H1 (cell line): ENCODE results near the gene ZNF536. TPM values are rescaled to one million over a fixed set of nuclear protein-coding genes. Genes with fewer than 3 reads are reported as not detected.

Source experiments
- CTCF ChIA-PET: fragments of 300-600 bp; sonication (Branson Sonifier 250); formaldehyde crosslinking; loops from one replicate; lab custom pipeline; 2021; ENCODE audit not compliant: partially characterized antibody; lab: Charles Lee
- POLR2A ChIA-PET: fragments of 300-600 bp; sonication (Branson Sonifier 250); formaldehyde crosslinking; loops from one replicate; lab custom pipeline; 2021; ENCODE audit warnings: inconsistent platforms; ENCODE audit not compliant: partially characterized antibody; lab: Charles Lee
- DNase-seq, 2 experiments: peaks; one replicate each; pipeline versions ENCODE4 v3.0.0 to v3.0.0-alpha.2; 2010 to 2022; ENCODE audit warnings: low spot score in 2 of 2, low read depth in 1 of 2, mixed read lengths in 1 of 2
- FAIRE-seq: peaks from 2 replicates; lab custom pipeline; 2011; peaks lifted over from hg19 to GRCh38; lab: Jason Lieb, UNC
- H2AFZ ChIP-seq: 2 replicates; pipeline ENCODE4 v1.8.1; 2012; ENCODE audit warnings: low read length, inconsistent platforms
- H2AK5ac ChIP-seq: 2 replicates; pipeline ENCODE4 v1.6.1; 2013; ENCODE audit warnings: low read depth, low read length
- H2BK120ac ChIP-seq: replicated peaks from 2 replicates; pipeline ENCODE3; 2013; ENCODE audit warnings: low read depth, low read length, inconsistent platforms
- H2BK12ac ChIP-seq: 2 replicates; pipeline ENCODE4 v1.6.1; 2013; ENCODE audit warnings: low read depth, low read length
- H2BK15ac ChIP-seq: 2 replicates; pipeline ENCODE4 v1.6.1; 2013; ENCODE audit warnings: low read length
- H2BK20ac ChIP-seq: 2 replicates; pipeline ENCODE4 v1.6.1; 2013; ENCODE audit warnings: low read length
- H2BK5ac ChIP-seq: 2 replicates; pipeline ENCODE4 v1.6.1; 2013; ENCODE audit warnings: low read depth, low read length
- H3K14ac ChIP-seq: 2 replicates; pipeline ENCODE4 v1.6.1; 2013; ENCODE audit warnings: inconsistent platforms; ENCODE audit not compliant: insufficient read length
- H3K18ac ChIP-seq: 2 replicates; pipeline ENCODE4 v1.6.1; 2013; ENCODE audit warnings: low read length; ENCODE audit errors: extremely low read depth
- H3K23ac ChIP-seq: 2 replicates; pipeline ENCODE4 v1.6.1; 2013; ENCODE audit warnings: inconsistent platforms; ENCODE audit not compliant: insufficient read length
- H3K23me2 ChIP-seq: 2 replicates; pipeline ENCODE4 v1.6.1; 2013; ENCODE audit warnings: low read depth, low read length
- H3K27ac ChIP-seq: 2 replicates; pipeline ENCODE4 v1.6.1; 2011; ENCODE audit warnings: low read depth, low read length, inconsistent platforms
- H3K27me3 ChIP-seq, 4 experiments: replicated peaks in 1 of 4; 1 replicate in 1 of 4; 2 replicates in 3 of 4; pipeline versions ENCODE4 v1.6.1 to v1.8.1; 2011 to 2013; ENCODE audit warnings: low read length in 3 of 4, mild to moderate bottlenecking in 3 of 4, inconsistent platforms in 2 of 4, mixed read lengths in 2 of 4, moderate library complexity in 1 of 4; ENCODE audit not compliant: control insufficient read depth in 3 of 4, insufficient read depth in 3 of 4; ENCODE audit errors: extremely low read depth in 1 of 4
- H3K36me3 ChIP-seq, 4 experiments: 2 replicates each; pipeline versions ENCODE4 v1.6.1 to v1.8.1; 2011 to 2013; ENCODE audit warnings: mild to moderate bottlenecking in 4 of 4, low read length in 3 of 4, moderate library complexity in 2 of 4, control low read depth in 1 of 4, inconsistent platforms in 1 of 4; ENCODE audit not compliant: insufficient read depth in 4 of 4, control insufficient read depth in 2 of 4
- H3K4ac ChIP-seq: replicated peaks from 2 replicates; pipeline ENCODE3; 2013; ENCODE audit warnings: low read length, low read depth, mixed read lengths, inconsistent platforms; ENCODE audit not compliant: insufficient read length
- H3K4me1 ChIP-seq, 4 experiments: replicated peaks in 1 of 4; 1 replicate in 1 of 4; 2 replicates in 3 of 4; pipeline versions ENCODE4 v1.6.1 to v1.8.1; 2011 to 2013; ENCODE audit warnings: low read length in 3 of 4, inconsistent platforms in 2 of 4, mixed read lengths in 1 of 4; ENCODE audit not compliant: insufficient read depth in 4 of 4, control insufficient read depth in 3 of 4
- H3K4me2 ChIP-seq, 2 experiments: 2 replicates each; pipeline versions ENCODE4 v1.6.1 to v1.8.1; 2011 to 2013; ENCODE audit warnings: low read depth in 2 of 2, low read length in 2 of 2, control low read depth in 1 of 2, inconsistent platforms in 1 of 2, mild to moderate bottlenecking in 1 of 2; ENCODE audit not compliant: insufficient read depth in 1 of 2
- H3K4me3 ChIP-seq, 4 experiments: fragments of 200-600, 300-600 bp in 1 of 4; sonication (generic), shearing (Covaris generic), sonication (Bioruptor Twin) in 1 of 4; 2 replicates each; pipeline versions ENCODE4 v1.5.1 to v1.8.1; 2011 to 2016; ENCODE audit warnings: low read length in 4 of 4, low read depth in 3 of 4, control low read depth in 2 of 4, inconsistent platforms in 2 of 4, mild to moderate bottlenecking in 2 of 4, mixed read lengths in 1 of 4, moderate library complexity in 1 of 4; ENCODE audit not compliant: insufficient read depth in 2 of 4; ENCODE audit errors: extremely low read depth in 1 of 4
- H3K56ac ChIP-seq: replicated peaks from 2 replicates; pipeline ENCODE3; 2013; ENCODE audit warnings: low read depth, mild to moderate bottlenecking, mixed read lengths, low read length, inconsistent platforms; ENCODE audit not compliant: insufficient read length
- H3K79me1 ChIP-seq: 2 replicates; pipeline ENCODE4 v1.6.1; 2013; ENCODE audit warnings: low read depth, low read length, control low read depth
- H3K79me2 ChIP-seq, 2 experiments: 2 replicates each; pipeline versions ENCODE4 v1.6.1 to v1.8.1; 2012 to 2013; ENCODE audit warnings: low read length in 2 of 2, mild to moderate bottlenecking in 2 of 2, inconsistent platforms in 1 of 2; ENCODE audit not compliant: insufficient read depth in 2 of 2, control insufficient read depth in 1 of 2
- H3K9ac ChIP-seq, 4 experiments: replicated peaks in 1 of 4; 1 replicate in 1 of 4; 2 replicates in 3 of 4; pipeline versions ENCODE4 v1.6.1 to v1.8.1; 2011 to 2013; ENCODE audit warnings: low read depth in 3 of 4, low read length in 3 of 4, control low read depth in 2 of 4, mild to moderate bottlenecking in 2 of 4, moderate library complexity in 2 of 4, inconsistent platforms in 1 of 4; ENCODE audit errors: extremely low read depth in 1 of 4
- H3K9me3 ChIP-seq, 2 experiments: 2 replicates each; pipeline versions ENCODE4 v1.6.1 to v1.8.1; 2012 to 2013; ENCODE audit warnings: mild to moderate bottlenecking in 2 of 2, moderate library complexity in 2 of 2, control low read depth in 1 of 2, inconsistent platforms in 1 of 2, low read depth in 1 of 2, low read length in 1 of 2, mixed read lengths in 1 of 2; ENCODE audit not compliant: insufficient read depth in 2 of 2
- H4K20me1 ChIP-seq, 2 experiments: replicated peaks in 1 of 2; 2 replicates each; pipeline versions ENCODE3 to v1.8.1; 2011 to 2013; ENCODE audit warnings: inconsistent platforms in 2 of 2, low read length in 2 of 2, mild to moderate bottlenecking in 1 of 2; ENCODE audit not compliant: insufficient read depth in 2 of 2, control insufficient read depth in 1 of 2
- H4K5ac ChIP-seq: 2 replicates; pipeline ENCODE4 v1.6.1; 2013; ENCODE audit warnings: low read length, low read depth, mixed read lengths, inconsistent platforms; ENCODE audit not compliant: insufficient read length
- H4K8ac ChIP-seq: 2 replicates; pipeline ENCODE4 v1.8.0; 2013; ENCODE audit warnings: mild to moderate bottlenecking, moderate library complexity, low read length, inconsistent platforms; ENCODE audit not compliant: insufficient read depth; ENCODE audit errors: extremely low read depth
- H4K91ac ChIP-seq: replicated peaks from 2 replicates; pipeline ENCODE3; 2013; ENCODE audit warnings: low read length, mixed read lengths, inconsistent platforms; ENCODE audit not compliant: insufficient read length
- BRCA1 ChIP-seq: IDR thresholded peaks from 2 replicates; pipeline ENCODE4 v1.6.1; 2012; ENCODE audit warnings: low read depth, low read length, improper control_type of control experiment
- CHD2 ChIP-seq: IDR thresholded peaks from 2 replicates; pipeline ENCODE4 v1.6.1; 2012; ENCODE audit warnings: low read length, improper control_type of control experiment
- EP300 ChIP-seq, 2 experiments: IDR thresholded peaks; 1 replicate in 1 of 2; 2 replicates in 1 of 2; pipeline ENCODE4 v1.6.1; 2011 to 2012; ENCODE audit warnings: low read depth in 2 of 2, low read length in 2 of 2, mild to moderate bottlenecking in 2 of 2, borderline replicate concordance in 1 of 2, inconsistent platforms in 1 of 2, moderate library complexity in 1 of 2
- EZH2 ChIP-seq: fragments of 200-600 bp; sonication (generic); IDR thresholded peaks from 2 replicates; pipeline ENCODE4 v1.7.1; 2012; ENCODE audit warnings: low read depth, mild to moderate bottlenecking, moderate library complexity, low read length, inconsistent platforms; ENCODE audit not compliant: severe bottlenecking
- HDAC2 ChIP-seq, 2 experiments: fragments of 300-600 bp in 1 of 2; sonication (generic) in 1 of 2; IDR thresholded peaks; 2 replicates each; pipeline ENCODE4 v1.6.1; 2011 to 2012; ENCODE audit warnings: low read depth in 2 of 2, low read length in 2 of 2, mild to moderate bottlenecking in 2 of 2, moderate library complexity in 2 of 2, borderline replicate concordance in 1 of 2, inconsistent platforms in 1 of 2
- HDAC6 ChIP-seq: IDR thresholded peaks from one replicate; pipeline ENCODE4 v1.7.1; 2012; ENCODE audit warnings: low read depth, mild to moderate bottlenecking, inconsistent platforms, low read length, moderate library complexity
- KDM5A ChIP-seq: fragments of 200-600 bp; IDR thresholded peaks from 2 replicates; pipeline ENCODE4 v1.7.1; 2012; ENCODE audit warnings: mild to moderate bottlenecking, low read length, inconsistent platforms, mixed read lengths
- RAD21 ChIP-seq, 2 experiments: IDR thresholded peaks in 1 of 2; conservative IDR thresholded peaks in 1 of 2; 2 replicates each; pipeline ENCODE4 v1.6.1; 2011; ENCODE audit warnings: low read depth in 2 of 2, low read length in 2 of 2, improper control_type of control experiment in 1 of 2, inconsistent platforms in 1 of 2, mild to moderate bottlenecking in 1 of 2, moderate library complexity in 1 of 2
- SAP30 ChIP-seq: fragments of 300-600 bp; sonication (generic); IDR thresholded peaks from 2 replicates; pipeline ENCODE4 v1.7.1; 2012; ENCODE audit warnings: low read length, moderate library complexity, mild to moderate bottlenecking, inconsistent platforms; ENCODE audit not compliant: insufficient read depth, insufficient replicate concordance
- SP2 ChIP-seq: IDR thresholded peaks from 2 replicates; pipeline ENCODE4 v1.6.1; 2012; ENCODE audit warnings: mild to moderate bottlenecking, low read length, inconsistent platforms
- SP4 ChIP-seq: IDR thresholded peaks from 2 replicates; pipeline ENCODE4 v1.6.1; 2012; ENCODE audit warnings: low read length, inconsistent platforms
- WGBS, 2 experiments: shearing (Covaris generic) in 1 of 2; methylation state at CpG; one replicate each; pipeline versions ENCODE4 v1.1.6 to v1.1.7; 2013 to 2015; ENCODE audit warnings: low lambda C conversion rate in 2 of 2, mixed read lengths in 2 of 2, inconsistent platforms in 1 of 2, low coverage in 1 of 2, missing lambda C conversion rate in 1 of 2; ENCODE audit not compliant: insufficient replicate concordance in 2 of 2, insufficient coverage in 1 of 2, insufficient read length in 1 of 2; ENCODE audit errors: extremely low coverage in 1 of 2, missing lambda C conversion rate in 1 of 2; 5-methylcytosine and 5-hydroxymethylcytosine counted together
- polyA plus RNA-seq, 7 experiments: library from polyadenylated mRNA; depleted of rRNA in 3 of 7; stranded (reverse) in 5 of 7; unstranded in 2 of 7; fragments of >200 nt in 5 of 7; fragments of 200-250 nt in 2 of 7; gene quantifications; 1 replicate in 5 of 7; 2 replicates in 1 of 7; 4 replicates in 1 of 7; pipeline versions ENCODE4 v1.2.1 to v1.2.3, GENCODE V29; 2011 to 2013; ENCODE audit warnings: missing spikeins in 2 of 7, mixed read lengths in 2 of 7
- total RNA-seq: library from RNA; stranded (reverse); fragmentation: NEBNext Ultra II Directional; extraction: Animal tissue kit (Norgen Biotek cat#: 25700); gene quantifications from 2 replicates; pipeline ENCODE4 v1.2.1, GENCODE V29; 2021

Gene ZNF536
- total and polyA plus RNA-seq, 2 of the 8 experiments (the other 6 are each of a cell fraction or from before 2014, with no cell fraction given), result 0.09 to 0.11 TPM

- Histone ChIP-seq H3K27me3 (no peaks in the 10 kb centered on the region), H2BK120ac (no peak overlapping the region), H3K27ac (no peak overlapping the region), H2AK5ac (no peak overlapping the region), H3K23ac (no peak overlapping the region), H3K4me3 (no peak overlapping the region), H2BK5ac (no peak overlapping the region), H3K4me1 (no peaks in the 10 kb centered on the region), H3K79me2 (no peaks in the 10 kb centered on the region), H3K18ac (no peak overlapping the region; the same call in 1 of the 2 replicates), H3K4ac (no peak overlapping the region), H3K56ac (no peak overlapping the region), H3K36me3 (no peaks in the 10 kb centered on the region), H3K79me1 (no peaks in the 10 kb centered on the region), H2BK12ac (no peak overlapping the region), H3K4me2 (no peak overlapping the region), H3K23me2 (no peaks in the 10 kb centered on the region), H3K9me3 (peaks cover 0 to 4% of the 10 kb centered on the region in 2 experiments; a peak in 1 of 4 replicates), H2BK15ac (no peak overlapping the region), H4K91ac (no peak overlapping the region), H4K8ac (no peak overlapping the region), H2BK20ac (no peak overlapping the region), H4K5ac (no peak overlapping the region), H3K14ac (no peak overlapping the region), H3K9ac (no peak overlapping the region), H4K20me1 (no peaks in the 10 kb centered on the region), H2AFZ (0 out of 2 replicates have a peak overlapping the region, but pooled peaks have one; percentile 47)
- no peak for DNase-seq
- POLR2A ChIA-PET, result no interaction called here
- WGBS, 2 experiments, result 91% methylated on average over 7 of the region's 7 CpGs; no CpG with 5 or more reads in 1 of the 2 experiments
- CTCF ChIA-PET, result interaction anchor here (1.2 kb wide), 1 partner anchor 14 kb away, joined by 3 read pairs; no protein-coding TSS in a partner anchor
- TF ChIP-seq SAP30, result no peak
- no peak for TF ChIP-seq HDAC6
- TF ChIP-seq CHD2, result no peak
- TF ChIP-seq SP2, result no peak
- no peak for TF ChIP-seq KDM5A
- TF ChIP-seq EZH2, result no peak
- no peak for TF ChIP-seq RAD21 (IDR thresholded peaks at IDR 0.05 in 1 of 2, conservative IDR thresholded peaks at IDR 0.05 in 1 of 2; ENCODE audit: low read depth in 2 of 2, low read length in 2 of 2)
- TF ChIP-seq BRCA1, result no peak
- TF ChIP-seq SP4, result no peak
- no peak for TF ChIP-seq EP300 (IDR thresholded peaks at IDR 0.05; ENCODE audit: borderline replicate concordance in 1 of 2, low read depth in 2 of 2, low read length in 2 of 2)
- TF ChIP-seq HDAC2 (IDR thresholded peaks at IDR 0.05; ENCODE audit: borderline replicate concordance in 1 of 2, low read depth in 2 of 2, low read length in 2 of 2), result no peak
- no peak for FAIRE-seq
Measured at GRCh38 chr19:30479231-30479630, 107.0 kb downstream of the ZNF536 start.
